GM23248 (cell line): Measurements from ENCODE around the gene PLPPR4.
"Not testable (repeated sequence)": the region's sequence is repeated elsewhere in the genome, so short reads cannot be mapped to it uniquely, and the experiment has no call there.

Experiments used
- EZH2 ChIP-seq: fragments of 200-600 bp; sonication (generic); IDR thresholded peaks from 2 replicates; pipeline ENCODE4 v1.6.1; 2018; ENCODE audit warnings: antibody characterized with exemption, mild to moderate bottlenecking; ENCODE audit not compliant: insufficient read depth, poor library complexity, severe bottlenecking
- EZH2phosphoT487 ChIP-seq: fragments of 200-600 bp; sonication (generic); IDR thresholded peaks from 2 replicates; pipeline ENCODE4 v1.6.1; 2018; ENCODE audit warnings: antibody characterized with exemption, moderate library complexity, mild to moderate bottlenecking, low read depth; ENCODE audit not compliant: insufficient read depth

DNA sequence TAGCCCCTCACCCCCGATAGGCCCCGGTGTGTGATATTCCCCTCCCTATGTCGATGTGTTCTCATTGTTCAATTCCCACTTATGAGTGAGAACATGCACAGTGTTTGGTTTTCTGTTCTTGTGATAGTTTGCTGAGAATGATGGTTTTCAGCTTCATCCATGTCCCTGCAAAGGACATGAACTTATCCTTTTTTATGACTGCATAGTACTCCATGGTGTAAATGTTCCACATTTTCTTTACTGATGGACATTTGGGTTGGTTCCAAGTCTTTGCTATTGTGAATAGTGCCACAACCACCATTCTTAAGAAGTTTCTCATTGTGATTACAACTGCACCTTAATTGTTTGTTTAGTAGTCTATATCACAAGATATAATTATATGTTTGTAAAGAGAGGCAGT is 3.9 kb upstream of the PLPPR4 start:
- not testable (repeated sequence) for TF ChIP-seq EZH2, EZH2phosphoT487
